WI38 (cell line): ENCODE measurements around the gene PDE11A.
"Not testable (repeated sequence)": the region's sequence is repeated elsewhere in the genome, so short reads cannot be mapped to it uniquely, and the experiment has no call there.

ENCODE experiments used
- H3K4me3 ChIP-seq: 2 replicates; pipeline ENCODE4 v1.5.1; 2011; ENCODE audit warnings: low read depth, mild to moderate bottlenecking, control low read depth, low read length
- CTCF ChIP-seq: IDR thresholded peaks from 2 replicates; pipeline ENCODE4 v1.5.1; 2012; ENCODE audit warnings: low read depth, mild to moderate bottlenecking, control low read depth, low read length

Gene PDE11A

GRCh38 chr2:178093471-178093870 is 20.9 kb upstream of the PDE11A start:
- TF ChIP-seq CTCF: no peak
- no peak overlapping the region for H3K4me3 ChIP-seq

- TF ChIP-seq CTCF: no peak
- H3K4me3 ChIP-seq: no peak overlapping the region
These were observed 16.2 kb upstream of the PDE11A start for GRCh38 chr2:178088774-178089270.

- no peak overlapping the region for H3K4me3 ChIP-seq
- no peak for TF ChIP-seq CTCF
These were observed 11.7 kb upstream of the PDE11A start for GRCh38 chr2:178084273-178084672.

GRCh38 chr2:178082408-178083045 is 9.9 kb upstream of the PDE11A start:
- TF ChIP-seq CTCF: no peak
- no peak overlapping the region for H3K4me3 ChIP-seq

GRCh38 chr2:178079279-178079678 is 6.7 kb upstream of the PDE11A start:
- not testable (repeated sequence) for H3K4me3 ChIP-seq

- H3K4me3 ChIP-seq: no peak overlapping the region
- TF ChIP-seq CTCF: no peak
These were observed 3.6 kb upstream of the PDE11A start for GRCh38 chr2:178076130-178076529.

- no peak overlapping the region for H3K4me3 ChIP-seq
- no peak for TF ChIP-seq CTCF
These were observed 2.4 kb upstream of the PDE11A start for GRCh38 chr2:178075006-178075326.
